Ishikawa (cell line): ENCODE data around the gene HASPIN.

Experiments used
- CEBPB ChIP-seq: IDR thresholded peaks from 2 replicates; pipeline ENCODE4 v1.6.1; 2012
- EGR1 ChIP-seq: IDR thresholded peaks from 2 replicates; pipeline ENCODE4 v1.6.1; 2012
- EP300 ChIP-seq: IDR thresholded peaks from 2 replicates; pipeline ENCODE4 v1.6.1; 2012; ENCODE audit warnings: borderline replicate concordance
- RAD21 ChIP-seq: IDR thresholded peaks from 2 replicates; pipeline ENCODE4 v1.6.1; 2012; ENCODE audit warnings: low read depth
- ZBTB7A ChIP-seq: IDR thresholded peaks from 2 replicates; pipeline ENCODE4 v1.6.1; 2012; ENCODE audit warnings: low read depth
- TF ChIP-seq, protein P1 (sequence below): IDR thresholded peaks from 2 replicates; pipeline ENCODE4 v1.6.1; 2012; ENCODE audit warnings: low read depth, mild to moderate bottlenecking

DNA sequence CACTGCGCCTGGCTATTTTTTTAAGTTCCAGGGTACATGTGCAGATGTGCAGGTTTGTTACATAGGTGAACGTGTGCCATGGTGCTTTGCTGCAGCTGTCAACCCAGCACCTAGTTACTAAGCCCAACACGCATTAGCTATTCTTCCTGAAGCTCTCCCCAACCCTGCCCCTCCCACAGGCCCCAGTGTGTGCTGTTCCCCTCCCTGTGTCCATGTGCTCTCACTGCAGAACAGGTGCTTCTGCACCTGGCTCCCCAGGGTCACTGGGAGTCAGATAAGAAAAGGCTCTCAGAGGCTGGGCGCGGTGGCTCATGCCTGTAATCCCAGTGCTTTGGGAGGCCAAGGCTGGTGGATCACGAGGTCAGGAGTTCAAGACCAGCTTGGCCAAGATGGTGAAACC, 6.2 kb downstream of the HASPIN start:
- TF ChIP-seq ZBTB7A: no peak
- no peak for TF ChIP-seq EP300
- TF ChIP-seq RAD21: no peak
- TF ChIP-seq EGR1: no peak
- TF ChIP-seq CEBPB: no peak
- TF ChIP-seq, protein P1, sequence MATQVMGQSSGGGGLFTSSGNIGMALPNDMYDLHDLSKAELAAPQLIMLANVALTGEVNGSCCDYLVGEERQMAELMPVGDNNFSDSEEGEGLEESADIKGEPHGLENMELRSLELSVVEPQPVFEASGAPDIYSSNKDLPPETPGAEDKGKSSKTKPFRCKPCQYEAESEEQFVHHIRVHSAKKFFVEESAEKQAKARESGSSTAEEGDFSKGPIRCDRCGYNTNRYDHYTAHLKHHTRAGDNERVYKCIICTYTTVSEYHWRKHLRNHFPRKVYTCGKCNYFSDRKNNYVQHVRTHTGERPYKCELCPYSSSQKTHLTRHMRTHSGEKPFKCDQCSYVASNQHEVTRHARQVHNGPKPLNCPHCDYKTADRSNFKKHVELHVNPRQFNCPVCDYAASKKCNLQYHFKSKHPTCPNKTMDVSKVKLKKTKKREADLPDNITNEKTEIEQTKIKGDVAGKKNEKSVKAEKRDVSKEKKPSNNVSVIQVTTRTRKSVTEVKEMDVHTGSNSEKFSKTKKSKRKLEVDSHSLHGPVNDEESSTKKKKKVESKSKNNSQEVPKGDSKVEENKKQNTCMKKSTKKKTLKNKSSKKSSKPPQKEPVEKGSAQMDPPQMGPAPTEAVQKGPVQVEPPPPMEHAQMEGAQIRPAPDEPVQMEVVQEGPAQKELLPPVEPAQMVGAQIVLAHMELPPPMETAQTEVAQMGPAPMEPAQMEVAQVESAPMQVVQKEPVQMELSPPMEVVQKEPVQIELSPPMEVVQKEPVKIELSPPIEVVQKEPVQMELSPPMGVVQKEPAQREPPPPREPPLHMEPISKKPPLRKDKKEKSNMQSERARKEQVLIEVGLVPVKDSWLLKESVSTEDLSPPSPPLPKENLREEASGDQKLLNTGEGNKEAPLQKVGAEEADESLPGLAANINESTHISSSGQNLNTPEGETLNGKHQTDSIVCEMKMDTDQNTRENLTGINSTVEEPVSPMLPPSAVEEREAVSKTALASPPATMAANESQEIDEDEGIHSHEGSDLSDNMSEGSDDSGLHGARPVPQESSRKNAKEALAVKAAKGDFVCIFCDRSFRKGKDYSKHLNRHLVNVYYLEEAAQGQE: no peak
